Gastroesophageal sphincter (tissue), 3 donors: ENCODE results near the gene ABHD17A.

ENCODE experiments used
- CTCF ChIP-seq, 4 experiments: fragments of 200-600 bp in 2 of 4; fragments of 450-650 bp in 2 of 4; sonication (generic) in 1 of 4; IDR thresholded peaks; one replicate each; pipeline ENCODE4 v1.5.1; 2017 to 2019; ENCODE audit warnings: antibody characterized with exemption in 4 of 4, mild to moderate bottlenecking in 2 of 4, moderate library complexity in 2 of 4
- POLR2AphosphoS5 ChIP-seq: sonication (generic); formaldehyde crosslinking; IDR thresholded peaks from one replicate; pipeline ENCODE4 v1.6.1; 2017; ENCODE audit warnings: antibody characterized with exemption

GRCh38 chr19:1848399-1849131 lies 36.7 kb downstream of the ABHD17A start, which contains the start of gene REXO1:
- TF ChIP-seq POLR2AphosphoS5 (peak; percentile 10), CTCF (IDR thresholded peaks at IDR 0.05) (peak in 3 of 4 experiments; percentile 86 to 94 (median 92))
